ENCODE data around the gene GFRA1.

- no peak for TF ChIP-seq CTCF (conservative IDR thresholded peaks at IDR 0.05; ENCODE audit: low read depth, low read length)
- TF ChIP-seq EZH2 (IDR thresholded peaks at IDR 0.05; ENCODE audit: borderline replicate concordance, low read depth, low read length, poor library complexity, severe bottlenecking) = no peak
These were observed 202.2 kb downstream of the GFRA1 start for GRCh38 chr10:116070743-116071320.

Measured in A673 (cell line).